ENCODE results near the gene SLC26A11.
"Not testable (repeated sequence)": the region's sequence is repeated elsewhere in the genome, so short reads cannot be mapped to it uniquely, and the experiment has no call there.

Gene SLC26A11

GRCh38 chr17:80196652-80197051 is 23.6 kb upstream of the SLC26A11 start:
- no peak for DNase-seq

GRCh38 chr17:80198144-80198661 is 22.0 kb upstream of the SLC26A11 start:
- no peak for DNase-seq

- not testable (repeated sequence) for DNase-seq
Measured at GRCh38 chr17:80199295-80199694, 20.9 kb upstream of the SLC26A11 start.

GRCh38 chr17:80201446-80201845 is 18.8 kb upstream of the SLC26A11 start:
- no peak for DNase-seq

GRCh38 chr17:80202197-80202596 is 18.0 kb upstream of the SLC26A11 start:
- DNase-seq, result no peak

- DNase-seq, result no peak
Measured at GRCh38 chr17:80203471-80203963, 16.7 kb upstream of the SLC26A11 start.

- DNase-seq, result no peak
Measured at GRCh38 chr17:80204626-80205468, 15.4 kb upstream of the SLC26A11 start.

GRCh38 chr17:80205811-80206210 is 14.4 kb upstream of the SLC26A11 start:
- no peak for DNase-seq

- no peak for DNase-seq
Measured at GRCh38 chr17:80208050-80208449, 12.2 kb upstream of the SLC26A11 start.

GRCh38 chr17:80209765-80210164 is 10.5 kb upstream of the SLC26A11 start:
- DNase-seq, result no peak

GRCh38 chr17:80210348-80211108 is 9.7 kb upstream of the SLC26A11 start:
- DNase-seq, result no peak

GRCh38 chr17:80212109-80212508 is 8.1 kb upstream of the SLC26A11 start:
- no peak for DNase-seq

- DNase-seq, result no peak
Measured at GRCh38 chr17:80212511-80212910, 7.7 kb upstream of the SLC26A11 start.

GRCh38 chr17:80212962-80213642 is 7.1 kb upstream of the SLC26A11 start:
- no peak for DNase-seq

GRCh38 chr17:80213643-80213975 is 6.6 kb upstream of the SLC26A11 start:
- DNase-seq, result no peak

- DNase-seq, result no peak
Measured at GRCh38 chr17:80214012-80214877, 6.0 kb upstream of the SLC26A11 start.

- DNase-seq, result no peak
Measured at GRCh38 chr17:80214878-80215210, 5.4 kb upstream of the SLC26A11 start.

- no peak for DNase-seq
Measured at GRCh38 chr17:80216473-80217456, 3.5 kb upstream of the SLC26A11 start.

GRCh38 chr17:80217703-80218362 is 2.4 kb upstream of the SLC26A11 start:
- DNase-seq, result no peak

GRCh38 chr17:80218391-80218790 is 1.8 kb upstream of the SLC26A11 start:
- DNase-seq, result no peak
